ENCODE data around the gene RHBDD2.

GRCh38 chr7:75870557-75871161 is 8.2 kb upstream of the RHBDD2 start:
- TF ChIP-seq, protein P1, sequence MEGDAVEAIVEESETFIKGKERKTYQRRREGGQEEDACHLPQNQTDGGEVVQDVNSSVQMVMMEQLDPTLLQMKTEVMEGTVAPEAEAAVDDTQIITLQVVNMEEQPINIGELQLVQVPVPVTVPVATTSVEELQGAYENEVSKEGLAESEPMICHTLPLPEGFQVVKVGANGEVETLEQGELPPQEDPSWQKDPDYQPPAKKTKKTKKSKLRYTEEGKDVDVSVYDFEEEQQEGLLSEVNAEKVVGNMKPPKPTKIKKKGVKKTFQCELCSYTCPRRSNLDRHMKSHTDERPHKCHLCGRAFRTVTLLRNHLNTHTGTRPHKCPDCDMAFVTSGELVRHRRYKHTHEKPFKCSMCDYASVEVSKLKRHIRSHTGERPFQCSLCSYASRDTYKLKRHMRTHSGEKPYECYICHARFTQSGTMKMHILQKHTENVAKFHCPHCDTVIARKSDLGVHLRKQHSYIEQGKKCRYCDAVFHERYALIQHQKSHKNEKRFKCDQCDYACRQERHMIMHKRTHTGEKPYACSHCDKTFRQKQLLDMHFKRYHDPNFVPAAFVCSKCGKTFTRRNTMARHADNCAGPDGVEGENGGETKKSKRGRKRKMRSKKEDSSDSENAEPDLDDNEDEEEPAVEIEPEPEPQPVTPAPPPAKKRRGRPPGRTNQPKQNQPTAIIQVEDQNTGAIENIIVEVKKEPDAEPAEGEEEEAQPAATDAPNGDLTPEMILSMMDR (conservative IDR thresholded peaks at IDR 0.05; ENCODE audit: low read length), result no peak
- no peak for TF ChIP-seq EZH2phosphoT487 (IDR thresholded peaks at IDR 0.05; ENCODE audit: borderline replicate concordance, low read depth, low read length)
